Measurements from ENCODE around the gene MSI1. TPM values are rescaled to one million over a fixed set of nuclear protein-coding genes. Genes with fewer than 3 reads are reported as not detected.

MSI1 gene
- polyA plus RNA-seq, 1 experiment: not detected

DNA sequence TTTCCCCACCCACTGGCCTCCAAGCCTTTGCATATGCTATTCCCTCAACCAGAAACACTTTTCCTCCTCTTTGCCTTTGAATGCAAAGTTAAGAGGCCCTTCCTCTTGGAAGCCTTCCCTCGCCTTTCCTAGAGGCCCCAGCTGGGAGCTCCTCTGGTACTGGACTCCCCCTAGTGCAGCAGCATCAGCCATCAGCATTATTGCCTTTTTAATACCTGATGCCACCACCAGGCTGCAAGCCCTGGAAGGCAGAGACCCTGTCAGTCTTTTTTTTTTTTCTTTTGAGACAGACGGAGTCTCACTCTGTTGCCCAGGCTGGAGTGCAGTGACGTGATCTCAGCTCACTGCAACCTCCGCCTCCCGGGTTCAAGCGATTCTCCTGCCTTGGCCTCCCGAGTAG, 22.3 kb downstream of the MSI1 start:
- ChIA-PET POLR2A (no interaction called here), CTCF (no interaction called here)
- DNase-seq (ENCODE audit: low read depth): no peak
- TF ChIP-seq CTCF (IDR thresholded peaks at IDR 0.05; ENCODE audit: insufficient read depth, low read depth, low read length): no peak
- H3K4me3 ChIP-seq (ENCODE audit: low read depth, low read length): no peak overlapping the region
- no peaks in the 10 kb centered on the region for H3K36me3 ChIP-seq (ENCODE audit: control insufficient read depth, insufficient read depth, low read length)
- H3K27me3 ChIP-seq (ENCODE audit: control insufficient read depth, insufficient read depth, low read length): peaks cover 3% of the 10 kb centered on the region

GRCh38 chr12:120346031-120346430, 22.9 kb downstream of the MSI1 start:
- TF ChIP-seq CTCF (IDR thresholded peaks at IDR 0.05; ENCODE audit: insufficient read depth, low read depth, low read length): no peak
- Histone ChIP-seq H3K36me3 (ENCODE audit: control insufficient read depth, insufficient read depth, low read length) (no peaks in the 10 kb centered on the region), H3K4me3 (ENCODE audit: low read depth, low read length) (no peak overlapping the region), H3K27me3 (ENCODE audit: control insufficient read depth, insufficient read depth, low read length) (peaks cover 3% of the 10 kb centered on the region)
- ChIA-PET CTCF (no interaction called here), POLR2A (no interaction called here)
- DNase-seq (ENCODE audit: low read depth): no peak

DNA sequence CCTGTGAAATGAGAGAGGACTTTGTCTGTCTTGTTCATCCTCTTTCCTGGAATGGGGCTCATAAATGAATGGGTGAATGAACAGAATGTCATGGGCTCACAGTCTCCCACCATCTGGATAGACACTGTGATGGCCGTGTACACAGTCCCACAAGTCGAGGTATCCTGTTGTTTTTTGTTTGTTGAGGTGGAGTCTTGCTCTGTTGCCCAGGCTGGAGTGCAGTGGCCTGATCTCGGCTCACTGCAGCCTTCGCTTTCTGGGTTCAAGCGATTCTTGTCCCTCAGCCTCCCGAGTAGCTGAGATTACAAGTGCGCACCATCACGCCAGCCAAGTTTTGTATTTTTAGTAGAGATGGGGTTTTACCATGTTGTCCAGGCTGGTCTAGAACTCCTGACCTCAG, 25.3 kb downstream of the MSI1 start:
- no peak overlapping the region for H3K4me3 ChIP-seq (ENCODE audit: low read depth, low read length)
- no peak for TF ChIP-seq CTCF (IDR thresholded peaks at IDR 0.05; ENCODE audit: insufficient read depth, low read depth, low read length)
- ChIA-PET POLR2A (no interaction called here), CTCF (interaction anchor here (0.7 kb wide), 1 partner anchor 86 kb away, joined by 4 read pairs; no protein-coding TSS in a partner anchor)
- DNase-seq (ENCODE audit: low read depth): no peak
- H3K27me3 ChIP-seq (ENCODE audit: control insufficient read depth, insufficient read depth, low read length): peaks cover 2% of the 10 kb centered on the region; the same call in 1 of the 2 replicates
- no peaks in the 10 kb centered on the region for H3K36me3 ChIP-seq (ENCODE audit: control insufficient read depth, insufficient read depth, low read length)

- POLR2A ChIA-PET: no interaction called here
- DNase-seq (ENCODE audit: low read depth): no peak
- Histone ChIP-seq H3K36me3 (ENCODE audit: control insufficient read depth, insufficient read depth, low read length) (no peaks in the 10 kb centered on the region), H3K4me3 (ENCODE audit: low read depth, low read length) (no peak overlapping the region), H3K27me3 (ENCODE audit: control insufficient read depth, insufficient read depth, low read length) (peaks cover 2% of the 10 kb centered on the region; the same call in 1 of the 2 replicates)
- CTCF ChIA-PET: no interaction called here
- TF ChIP-seq CTCF (IDR thresholded peaks at IDR 0.05; ENCODE audit: insufficient read depth, low read depth, low read length): no peak
These were observed 25.9 kb downstream of the MSI1 start for GRCh38 chr12:120343039-120343537.

DNA sequence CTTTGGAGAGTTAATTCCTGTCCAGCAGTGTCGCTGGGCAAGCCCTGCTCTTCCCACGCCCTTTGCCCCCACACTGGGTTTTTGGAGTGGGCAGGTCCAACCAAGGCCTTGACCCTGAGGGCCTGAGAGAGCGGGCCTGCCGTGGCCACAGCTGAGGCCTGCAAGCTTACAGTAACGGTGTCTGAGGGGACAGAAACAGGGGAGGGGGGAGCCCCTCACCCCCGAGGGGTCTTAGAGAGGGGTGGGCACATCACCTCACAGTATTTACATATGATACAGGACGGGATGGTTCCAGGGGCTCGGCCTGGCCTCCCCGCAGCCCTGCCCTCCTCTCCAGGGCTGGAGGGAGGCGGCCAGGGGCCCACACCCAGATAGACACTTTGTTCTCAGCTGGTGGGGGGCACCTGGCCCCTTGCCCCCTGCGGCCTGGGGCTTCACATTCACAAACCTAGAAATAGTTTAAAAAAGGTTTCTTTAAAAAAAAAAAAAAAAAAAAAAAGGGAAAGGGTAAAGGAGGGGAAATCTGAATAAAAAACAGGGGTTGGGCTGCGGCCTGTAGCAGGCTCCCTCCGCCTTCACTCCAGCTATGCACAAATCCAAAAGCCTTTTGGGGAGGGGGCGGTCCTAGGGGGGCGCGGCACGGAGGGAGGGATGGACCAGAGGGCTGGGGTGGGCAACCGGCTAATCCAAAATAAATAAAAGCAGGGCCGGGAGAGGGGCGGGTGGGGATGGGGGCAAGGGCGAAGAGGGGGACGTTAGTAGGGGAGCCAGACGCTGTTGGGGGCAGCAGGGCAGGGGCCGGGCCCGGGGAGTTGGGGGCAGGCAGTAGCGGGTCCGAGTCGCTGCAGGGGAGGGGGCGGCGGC, 26.6 kb downstream of the MSI1 start:
- DNase-seq (ENCODE audit: low read depth): no peak
- no peaks in the 10 kb centered on the region for H3K36me3 ChIP-seq (ENCODE audit: control insufficient read depth, insufficient read depth, low read length)
- CTCF ChIA-PET: no interaction called here
- H3K4me3 ChIP-seq (ENCODE audit: low read depth, low read length): no peak overlapping the region
- peaks cover 2% of the 10 kb centered on the region; the same call in 1 of the 2 replicates for H3K27me3 ChIP-seq (ENCODE audit: control insufficient read depth, insufficient read depth, low read length)
- no peak for TF ChIP-seq CTCF (IDR thresholded peaks at IDR 0.05; ENCODE audit: insufficient read depth, low read depth, low read length)
- POLR2A ChIA-PET: no interaction called here

Data from BJ (cell line).